Hematopoietic multipotent progenitor cell treated with erythropoietin and hydrocortisone succinate and interleukin-3 and kit ligand, for 8 days (in vitro differentiated cells): Measurements from ENCODE around the gene WWOX.
A peak's percentile ranks its signal among the peaks of the same experiment; 100 is the strongest.

Experiments used
- DNase-seq: peaks from one replicate; pipeline ENCODE4 v3.0.0-alpha.2; 2015

WWOX gene

DNA sequence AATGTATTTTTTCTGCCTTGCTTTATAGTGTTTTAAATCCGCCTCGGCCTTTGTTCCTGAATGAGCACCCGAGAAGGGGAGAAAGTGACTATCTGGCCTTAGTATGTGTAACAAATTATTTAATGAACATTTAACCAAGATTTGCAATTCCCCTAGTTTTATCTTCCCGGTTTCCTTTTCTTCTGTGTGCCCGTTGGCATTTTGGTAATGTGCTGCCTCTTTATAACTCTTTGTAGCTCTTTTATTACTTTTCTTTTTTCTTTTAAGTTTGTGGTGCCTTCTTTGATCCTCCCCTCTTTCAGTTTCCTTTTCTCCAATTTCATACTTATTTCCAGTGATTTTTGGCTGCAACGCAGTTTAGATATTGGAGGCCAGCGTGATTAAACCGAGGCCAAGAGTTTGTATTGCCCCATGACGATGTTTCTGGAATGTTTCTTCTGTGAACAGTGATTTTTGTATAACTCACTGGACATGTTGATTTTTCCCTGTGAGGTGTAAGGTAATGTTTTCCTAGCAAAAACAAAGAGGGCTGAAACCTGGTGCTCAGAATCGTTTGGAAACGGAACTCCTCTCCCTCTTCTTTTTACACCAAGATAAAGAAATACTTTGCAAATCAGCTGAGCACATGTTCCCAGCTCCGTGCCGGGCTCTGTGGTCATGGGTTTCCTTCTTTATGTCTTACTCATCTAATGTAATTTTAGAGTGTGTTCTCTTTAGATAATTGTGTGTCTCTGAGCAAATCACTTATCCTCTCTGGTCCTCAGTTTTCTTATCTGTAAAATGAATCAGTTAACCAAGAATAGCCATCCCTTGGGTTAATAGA lies 344.3 kb downstream of the WWOX start:
- peak; percentile 91 for DNase-seq

DNA sequence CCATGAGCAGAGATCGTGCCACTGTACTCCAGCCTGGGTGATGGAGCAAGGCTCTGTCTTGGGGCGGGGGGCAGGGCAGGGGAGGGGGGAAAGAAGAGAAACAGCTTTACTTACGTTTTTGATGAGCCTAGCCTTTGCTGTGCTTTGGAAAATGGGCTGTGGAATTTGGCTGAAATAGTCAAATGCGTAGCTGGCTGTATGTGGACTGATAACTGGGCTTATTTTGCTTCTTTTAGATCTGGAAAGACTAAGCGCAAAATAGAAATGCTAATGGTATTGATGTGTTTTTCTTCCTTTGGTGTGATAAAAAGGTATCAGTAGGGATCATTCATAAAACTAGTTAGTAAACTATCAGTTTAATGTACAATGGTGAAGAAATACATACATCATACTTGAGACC lies 346.4 kb downstream of the WWOX start:
- no peak for DNase-seq

DNA sequence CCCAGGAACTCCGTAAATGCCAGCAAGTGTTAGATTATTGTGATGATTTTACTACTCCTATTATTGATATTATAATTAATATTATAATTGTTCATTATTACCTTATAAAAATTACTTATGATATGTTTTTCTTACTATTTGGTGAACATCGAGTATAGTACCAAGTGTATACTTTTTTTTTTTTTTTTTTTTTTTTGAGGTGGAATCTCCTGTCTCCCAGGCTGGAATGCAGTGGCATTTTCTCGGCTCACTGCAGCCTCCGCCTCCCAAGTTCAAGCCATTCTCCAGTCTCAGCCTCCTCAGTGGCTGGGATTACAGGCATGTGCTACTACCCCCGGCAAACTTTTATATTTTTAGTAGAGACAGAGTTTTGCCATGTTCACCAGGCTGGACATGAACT lies 347.0 kb downstream of the WWOX start:
- no peak for DNase-seq

DNA sequence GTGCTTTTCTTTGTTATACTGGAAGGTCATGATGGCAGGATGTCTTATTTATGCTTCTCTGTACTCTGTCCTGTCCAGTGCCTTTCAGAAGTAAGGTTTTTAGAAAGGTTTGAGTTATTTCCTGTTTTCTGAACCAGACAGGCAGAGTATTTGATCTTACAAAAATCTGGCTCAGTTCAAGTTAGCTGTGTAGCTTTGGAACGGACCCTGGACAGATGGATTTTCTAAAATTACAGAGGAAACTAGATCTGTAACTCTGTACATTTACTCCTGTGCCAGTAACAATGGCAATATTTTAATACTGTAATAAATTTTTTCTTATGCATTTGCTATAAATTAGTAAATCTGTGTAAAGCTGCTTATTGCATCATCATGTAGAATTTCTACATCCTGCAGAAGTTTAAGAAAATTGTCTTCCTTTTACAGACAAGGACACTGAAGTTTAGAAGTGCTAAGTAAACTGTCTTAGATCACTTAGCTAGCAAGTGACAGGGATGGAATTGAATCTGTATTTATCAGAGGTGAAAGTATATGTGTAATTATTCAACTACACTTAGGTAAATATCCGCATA lies 347.6 kb downstream of the WWOX start:
- no peak for DNase-seq

DNA sequence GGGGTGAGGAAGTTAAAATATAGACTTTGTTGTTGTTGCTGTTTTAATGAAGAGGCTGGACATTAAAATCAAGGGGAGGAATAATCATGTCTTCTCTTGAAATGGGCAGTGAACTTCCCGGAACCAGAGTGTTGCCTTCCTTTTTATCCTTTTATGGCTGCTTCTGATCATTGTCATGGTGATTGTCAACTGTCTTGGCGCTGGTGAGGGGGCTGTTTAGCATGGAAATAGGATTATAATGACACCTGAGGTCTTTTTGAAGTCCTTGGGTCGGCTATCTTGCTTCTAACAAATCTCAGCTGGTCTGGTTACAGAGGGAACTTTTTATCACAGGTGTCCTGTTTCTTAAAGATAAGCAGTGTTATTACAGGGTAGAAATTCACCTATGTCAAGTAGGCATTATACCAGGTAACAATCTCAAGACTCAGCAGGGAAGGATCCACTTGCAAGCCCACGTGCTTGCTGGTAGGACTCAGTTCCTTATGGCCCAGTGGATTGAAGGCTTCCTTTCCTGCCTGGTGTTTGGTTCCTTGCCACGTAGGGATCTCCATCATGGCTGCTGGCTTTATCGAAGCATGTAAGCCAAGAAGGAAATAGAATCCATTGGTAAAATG lies 349.3 kb downstream of the WWOX start:
- DNase-seq = no peak

DNA sequence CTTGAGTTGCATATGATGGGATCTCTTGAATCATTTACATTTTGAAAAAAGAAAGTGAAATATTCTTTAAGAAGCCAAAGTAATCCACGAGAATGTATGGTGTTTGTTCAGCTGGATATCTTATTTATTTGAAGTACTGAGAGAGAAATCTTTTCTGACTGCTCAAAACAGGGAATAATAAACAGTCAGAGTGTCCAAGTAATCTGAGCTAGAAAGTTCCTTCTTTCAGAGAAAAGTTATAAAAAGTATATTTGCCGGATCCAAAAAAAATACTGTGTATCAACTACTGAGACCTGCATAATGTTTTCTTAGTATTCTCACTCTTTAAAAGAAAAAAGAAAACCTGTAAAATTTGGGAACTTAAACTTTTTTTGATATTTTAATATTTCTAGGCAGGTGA lies 350.8 kb downstream of the WWOX start:
- DNase-seq = no peak

DNA sequence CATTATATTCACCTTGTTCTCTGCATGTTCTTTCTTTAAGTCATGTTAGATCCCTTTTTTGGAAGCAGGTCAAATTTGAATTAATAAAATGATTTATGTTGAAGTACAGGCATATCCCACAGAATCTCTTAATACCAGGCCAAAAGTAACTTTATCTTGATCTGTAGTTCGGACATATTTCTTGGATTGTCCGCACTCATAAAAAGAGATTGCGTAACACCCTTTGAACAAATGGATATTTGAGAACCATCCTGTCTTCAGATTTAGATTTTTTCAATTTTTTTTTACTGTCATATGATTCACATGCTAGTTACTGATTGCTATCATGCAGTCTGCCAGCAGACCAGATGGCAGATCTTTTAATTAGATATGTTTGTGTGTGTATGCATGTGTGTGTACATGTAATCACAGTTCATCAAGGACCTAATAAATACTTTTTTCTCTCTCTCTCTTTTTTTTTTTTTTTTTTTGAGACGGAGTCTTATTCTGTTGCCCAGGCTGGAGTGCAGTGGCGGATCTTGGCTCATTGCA lies 352.6 kb downstream of the WWOX start:
- no peak for DNase-seq

GRCh38 chr16:78455861-78456260 lies 356.4 kb downstream of the WWOX start:
- DNase-seq = no peak

DNA sequence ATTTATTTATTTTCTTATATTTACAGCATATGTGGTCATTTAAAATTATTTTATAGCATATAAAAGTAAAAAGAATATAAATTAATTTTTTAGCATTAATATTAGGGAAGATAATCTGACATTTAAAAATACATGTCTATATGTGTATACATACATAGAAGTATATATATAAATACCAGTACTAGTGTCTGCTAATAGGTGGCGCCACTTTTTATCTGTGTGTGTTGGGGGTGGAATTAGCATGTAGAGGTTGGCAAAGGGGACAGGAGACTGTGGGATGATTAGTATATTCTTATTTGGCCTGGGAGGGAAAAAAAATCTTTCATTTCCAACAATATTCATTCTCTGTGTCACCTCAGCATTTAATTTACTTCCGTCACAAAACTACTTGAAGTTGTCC lies 359.1 kb downstream of the WWOX start:
- peak; percentile 38 for DNase-seq

GRCh38 chr16:78460428-78460827 lies 361.0 kb downstream of the WWOX start:
- DNase-seq = no peak

DNA sequence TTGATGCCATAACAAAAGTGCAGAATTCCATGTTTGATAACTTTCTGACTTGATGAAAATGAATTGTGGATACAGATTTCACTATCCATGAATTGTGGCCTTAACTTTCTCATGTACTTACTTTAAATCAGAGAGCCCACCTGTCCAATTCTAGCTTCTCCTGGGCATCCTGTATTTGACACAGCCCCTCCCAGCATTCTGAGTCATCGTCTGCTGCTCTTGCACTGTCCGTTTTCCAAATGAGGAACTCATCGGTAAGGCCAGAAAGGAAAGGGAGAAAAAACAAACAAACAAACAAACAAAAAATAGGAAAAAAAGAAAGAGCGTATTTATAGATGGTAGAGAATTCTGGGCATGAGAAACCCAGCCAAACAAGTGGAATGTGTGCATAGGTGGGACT lies 361.6 kb downstream of the WWOX start:
- no peak for DNase-seq

- DNase-seq = no peak
These were observed 362.2 kb downstream of the WWOX start for GRCh38 chr16:78461496-78462287.

DNA sequence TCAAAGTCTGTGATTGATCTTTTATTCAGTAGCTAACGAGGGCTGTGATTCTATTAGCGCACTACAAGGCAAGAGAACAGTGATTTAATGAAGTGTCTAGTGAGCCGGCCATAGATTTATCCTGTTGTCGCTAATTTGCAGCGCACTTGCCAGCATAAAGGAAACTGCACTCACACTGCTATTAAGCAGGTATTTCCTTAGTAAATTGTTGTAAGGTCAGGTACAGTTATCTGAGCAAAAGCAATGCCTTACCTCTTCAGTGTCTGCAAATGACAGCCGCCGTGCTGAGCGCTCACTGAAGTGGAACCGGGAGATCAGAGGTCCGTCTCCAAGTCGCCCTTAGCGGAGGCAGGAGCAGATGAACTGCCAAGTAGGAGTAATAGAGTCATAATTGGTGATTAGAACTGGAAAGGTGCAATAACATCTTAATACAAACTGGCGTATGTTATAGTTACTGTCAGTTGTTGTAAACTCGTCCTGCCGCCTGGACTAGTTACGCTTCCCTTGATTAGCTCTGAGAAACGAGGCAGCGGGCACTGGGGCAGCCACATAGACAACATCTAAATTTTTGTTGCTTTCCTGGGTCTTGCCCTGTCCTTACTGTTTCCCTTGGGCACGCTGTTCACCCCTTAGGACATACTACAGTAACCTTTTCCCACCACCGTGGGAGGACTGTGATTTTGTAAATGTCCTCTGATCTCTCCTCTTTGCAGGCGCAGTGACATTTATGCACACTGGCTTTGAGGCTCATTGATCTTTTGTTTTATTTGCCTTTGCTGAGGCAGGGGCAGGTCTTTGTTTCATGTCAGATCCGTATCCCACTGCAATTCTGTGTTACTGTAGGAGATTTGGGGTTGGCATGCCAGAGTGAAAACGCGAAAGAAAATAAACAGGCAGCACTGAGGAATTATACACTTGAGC lies 363.1 kb downstream of the WWOX start:
- no peak for DNase-seq

DNA sequence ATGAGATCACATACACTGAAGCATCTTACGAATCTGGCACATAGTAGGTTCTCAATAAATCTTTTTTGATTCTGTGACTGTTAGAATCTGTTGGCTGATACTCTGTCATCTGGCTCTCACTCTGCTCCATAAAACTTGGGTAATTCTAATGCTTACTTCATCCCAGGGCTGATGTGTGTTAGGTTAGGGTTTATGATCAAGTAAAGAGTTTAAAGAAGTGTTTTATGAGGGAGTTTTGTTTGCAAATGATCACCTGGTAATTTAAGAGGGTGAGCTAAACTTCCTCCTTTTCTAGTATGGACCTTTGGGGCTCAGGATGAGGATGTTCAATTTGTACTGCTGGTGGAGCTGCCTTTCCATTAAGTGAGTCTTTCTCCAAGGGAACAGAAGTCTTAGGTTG lies 364.1 kb downstream of the WWOX start:
- no peak for DNase-seq

DNA sequence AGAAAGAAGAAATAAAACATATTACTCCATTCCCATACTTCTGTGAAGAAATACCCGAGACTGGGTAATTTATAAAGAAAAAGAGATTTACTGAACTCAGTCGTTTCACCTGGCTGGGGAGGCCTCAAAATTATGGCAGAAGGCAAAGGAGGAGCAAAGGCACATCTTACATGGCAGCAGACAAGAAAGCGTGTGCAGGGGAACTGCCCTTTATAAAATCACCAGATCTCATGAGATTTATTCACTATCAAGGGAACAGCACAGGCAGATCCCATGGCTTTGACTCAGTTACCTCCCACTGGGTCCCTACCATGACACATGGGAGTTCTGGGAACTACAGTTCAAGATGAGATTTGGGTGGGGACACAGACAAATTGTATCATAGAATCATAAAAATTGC lies 365.4 kb downstream of the WWOX start:
- no peak for DNase-seq

- DNase-seq = no peak
These were observed 366.3 kb downstream of the WWOX start for GRCh38 chr16:78465730-78466129.

- no peak for DNase-seq
These were observed 370.3 kb downstream of the WWOX start for GRCh38 chr16:78469787-78470186.

DNA sequence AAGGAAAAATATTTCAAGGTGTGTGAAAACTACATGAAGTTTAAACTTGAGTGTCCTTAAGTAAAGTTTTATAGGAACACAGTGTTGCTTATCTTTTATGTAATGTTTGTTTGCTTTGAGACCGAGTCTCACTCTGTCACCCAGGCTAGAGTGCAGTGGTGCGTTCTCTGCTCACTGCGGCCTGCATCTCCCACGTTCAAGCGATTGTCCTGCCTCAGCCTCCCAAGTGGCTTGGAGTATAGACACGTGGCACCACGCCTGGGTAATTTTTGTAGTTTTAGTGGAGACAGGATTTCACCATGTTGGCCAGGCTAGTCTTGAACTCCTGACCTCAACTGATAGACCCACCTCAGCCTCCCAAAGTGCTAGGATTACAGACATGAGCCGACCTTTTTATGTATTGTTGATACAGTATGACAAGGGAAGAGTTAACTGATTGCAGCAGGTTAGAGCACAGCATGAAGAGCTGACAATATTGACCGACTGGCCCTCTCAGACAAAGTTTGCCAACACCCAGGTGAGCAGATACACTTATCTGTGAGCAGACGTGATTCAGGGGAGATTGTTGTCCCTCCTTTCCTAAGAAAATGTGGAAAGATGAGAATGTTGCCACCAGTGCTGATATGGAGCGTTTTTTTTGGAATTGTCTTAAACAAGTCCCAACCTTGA lies 373.7 kb downstream of the WWOX start:
- DNase-seq = no peak

DNA sequence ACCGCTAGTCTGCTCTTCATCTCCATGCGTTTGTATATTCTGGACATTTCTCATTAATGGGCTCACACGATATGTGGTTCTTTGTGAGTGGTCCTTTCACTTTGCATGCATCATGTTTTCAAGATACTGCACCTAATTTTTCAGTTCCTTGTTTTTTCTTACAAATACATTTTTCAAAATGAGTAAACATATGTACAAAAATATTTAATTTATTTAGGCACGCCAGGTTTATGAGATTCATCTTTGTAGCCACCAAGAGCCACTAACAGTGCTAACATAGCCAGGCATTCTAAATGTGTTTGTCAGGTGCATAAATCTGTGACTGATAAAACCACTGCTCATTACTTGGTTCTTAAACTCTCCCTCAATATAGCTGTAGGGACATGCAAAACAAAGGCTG lies 375.3 kb downstream of the WWOX start:
- DNase-seq = no peak

GRCh38 chr16:78476615-78477014 lies 377.2 kb downstream of the WWOX start:
- no peak for DNase-seq

DNA sequence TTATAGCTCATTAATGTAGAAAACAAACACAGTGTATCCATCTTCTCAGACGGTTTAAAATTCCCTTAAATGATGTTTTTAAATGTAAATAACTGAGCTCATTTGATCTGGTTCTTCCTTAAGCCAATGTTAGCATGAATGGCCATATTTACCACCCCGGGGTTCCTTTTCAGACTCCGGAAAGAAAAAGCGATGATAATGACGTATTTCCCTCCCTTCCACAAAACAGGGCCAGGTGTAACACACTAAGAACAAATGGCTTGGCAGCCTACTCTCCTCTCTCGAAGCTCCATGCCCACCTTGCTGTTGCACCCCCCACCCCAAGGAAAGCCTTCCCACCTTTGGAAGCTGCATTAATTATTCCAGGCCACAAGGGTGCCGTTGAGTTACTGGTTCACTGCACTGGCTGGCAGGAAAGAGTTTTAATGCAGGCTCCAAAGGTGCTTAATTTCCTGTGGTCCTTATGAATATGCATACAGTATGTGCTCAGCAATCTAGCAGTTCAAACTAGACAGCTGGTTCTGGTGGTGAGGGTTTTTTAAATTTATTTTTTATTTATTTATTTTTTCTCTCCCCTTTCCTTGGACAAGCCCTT lies 378.9 kb downstream of the WWOX start:
- DNase-seq = peak; percentile 12
